CD4-positive, alpha-beta T cell treated with Interleukin-6 at 100 ng/mL for 8 hours (primary cell): Measurements from ENCODE around the gene HEATR5A.
"Not testable (repeated sequence)": the region's sequence is repeated elsewhere in the genome, so short reads cannot be mapped to it uniquely, and the experiment has no call there.

Experiments
- DNase-seq: peaks from one replicate; pipeline ENCODE4 v3.0.0-alpha.2; 2020; ENCODE audit warnings: mixed read lengths, low spot score

Gene HEATR5A

DNA sequence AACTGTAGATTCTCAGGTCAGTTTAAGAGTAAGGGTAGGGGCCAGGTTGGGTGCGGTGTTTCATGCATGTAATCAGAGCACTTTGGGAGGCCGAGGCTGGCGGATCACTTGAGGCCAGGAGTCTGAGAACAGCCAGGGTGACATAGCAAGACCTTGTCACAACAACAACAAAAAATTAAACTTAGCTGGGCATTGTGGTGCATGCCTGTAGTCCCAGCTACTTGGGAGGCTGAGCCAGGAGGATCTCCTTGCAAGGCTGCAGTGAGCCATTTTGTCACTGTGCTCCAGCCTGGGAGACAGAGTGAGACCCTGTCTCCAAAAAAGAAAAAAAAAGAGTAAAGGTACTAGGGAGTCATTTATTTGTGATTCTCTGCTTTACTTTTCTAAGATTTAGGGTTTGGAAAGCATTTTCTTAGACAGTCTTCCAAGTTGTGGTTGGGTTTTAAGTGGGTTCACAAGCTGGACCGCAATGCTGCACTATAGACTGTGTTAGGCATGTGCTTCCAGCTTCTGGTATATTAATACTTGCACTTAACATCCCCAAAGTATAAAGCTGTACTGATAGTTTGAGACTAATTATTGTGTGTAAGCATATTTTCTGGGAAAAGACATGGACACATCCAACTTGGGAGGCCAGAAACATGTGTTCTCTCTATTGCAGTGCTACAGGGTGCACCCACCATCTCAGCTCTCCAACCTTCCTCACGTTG, 163.7 kb downstream of the HEATR5A start:
- DNase-seq: no peak

DNA sequence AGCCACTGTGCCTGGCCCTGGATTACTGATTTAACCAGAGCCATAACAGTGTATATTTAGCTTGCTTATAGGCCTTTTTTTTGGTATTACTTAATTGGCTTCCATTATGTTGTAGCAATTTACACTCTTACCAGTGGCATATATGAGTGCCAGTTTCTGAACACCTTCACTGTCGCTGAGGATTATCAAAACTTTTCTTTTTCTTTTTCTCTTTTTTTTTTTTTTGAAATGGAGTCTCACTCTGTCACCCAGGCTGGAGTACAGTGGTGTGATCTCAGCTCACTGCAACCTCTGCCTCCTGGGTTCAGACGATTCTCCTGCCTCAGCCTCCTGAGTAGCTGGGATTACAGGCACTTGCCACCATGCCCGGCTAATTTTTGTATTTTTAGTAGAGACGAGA, 164.4 kb downstream of the HEATR5A start:
- DNase-seq: not testable (repeated sequence)

DNA sequence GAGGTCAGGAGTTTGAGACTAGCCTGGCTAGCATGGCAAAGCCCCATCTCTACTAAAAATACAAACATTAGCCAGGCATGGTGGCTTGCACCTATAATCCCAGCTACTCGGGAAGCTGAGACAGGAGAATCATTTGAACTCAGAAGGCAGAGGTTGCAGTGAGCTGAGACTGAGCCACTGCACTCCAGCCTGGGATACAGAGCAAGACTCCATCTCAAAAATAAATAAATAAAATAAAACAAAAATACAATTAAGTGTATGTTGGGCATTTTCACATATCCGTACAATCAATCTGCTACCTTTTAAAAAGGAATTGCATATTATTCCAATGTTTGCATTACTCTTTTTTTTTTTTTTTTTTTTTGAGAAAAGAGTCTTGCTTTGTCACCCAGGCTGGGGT, 165.1 kb downstream of the HEATR5A start:
- DNase-seq: no peak

DNA sequence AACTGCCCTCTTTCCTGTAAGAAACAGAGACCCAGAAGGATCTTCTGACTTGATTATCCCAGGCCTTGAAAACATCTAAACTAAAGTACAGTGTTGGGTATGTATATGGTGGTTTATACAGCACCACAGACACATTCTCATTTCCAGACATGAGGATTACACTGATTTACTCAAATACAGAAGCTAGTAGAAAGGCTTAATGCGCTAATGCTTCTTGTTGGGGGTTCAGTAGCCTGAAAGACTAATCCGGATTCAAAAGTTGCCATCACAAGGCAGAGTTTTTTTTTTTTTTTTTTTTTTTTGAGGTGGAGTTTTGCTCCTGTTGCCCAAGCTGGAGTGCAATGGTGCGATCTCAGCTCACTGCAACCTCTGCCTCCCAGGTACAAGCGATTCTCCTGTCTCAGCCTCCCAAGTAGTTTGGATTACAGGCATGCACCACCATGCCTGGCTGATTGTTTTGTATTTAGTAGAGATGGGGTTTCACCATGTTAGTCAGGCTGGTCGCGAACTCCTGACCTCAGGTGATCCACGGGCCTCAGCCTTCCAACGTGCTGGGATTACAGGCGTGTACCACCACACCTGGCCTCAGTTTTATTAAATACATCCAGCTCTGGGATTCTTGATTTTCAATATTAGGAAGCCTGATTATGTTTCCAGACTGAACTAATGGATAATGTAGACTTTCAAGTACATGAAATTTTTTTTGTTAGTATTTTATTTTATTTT, 166.4 kb downstream of the HEATR5A start:
- no peak for DNase-seq

DNA sequence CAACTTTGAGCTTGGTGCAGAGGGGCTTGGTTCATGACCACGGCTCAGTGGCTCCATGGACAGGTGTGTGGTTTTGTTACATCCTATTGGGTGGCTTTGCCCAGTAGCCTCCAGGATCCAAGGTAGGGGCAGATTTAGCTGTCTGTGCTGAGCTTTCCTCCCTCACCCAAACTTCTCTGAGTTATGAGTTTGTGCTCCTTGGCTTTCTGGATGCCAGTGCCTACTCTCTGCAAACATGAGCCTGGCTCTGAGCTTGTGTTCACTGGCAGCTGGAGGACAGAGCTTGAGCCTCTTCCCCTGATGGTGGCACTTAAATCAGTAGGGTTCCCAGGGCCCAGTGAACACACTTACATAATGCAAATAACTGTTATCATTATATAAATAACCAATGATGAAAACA, 167.5 kb downstream of the HEATR5A start:
- DNase-seq: no peak

DNA sequence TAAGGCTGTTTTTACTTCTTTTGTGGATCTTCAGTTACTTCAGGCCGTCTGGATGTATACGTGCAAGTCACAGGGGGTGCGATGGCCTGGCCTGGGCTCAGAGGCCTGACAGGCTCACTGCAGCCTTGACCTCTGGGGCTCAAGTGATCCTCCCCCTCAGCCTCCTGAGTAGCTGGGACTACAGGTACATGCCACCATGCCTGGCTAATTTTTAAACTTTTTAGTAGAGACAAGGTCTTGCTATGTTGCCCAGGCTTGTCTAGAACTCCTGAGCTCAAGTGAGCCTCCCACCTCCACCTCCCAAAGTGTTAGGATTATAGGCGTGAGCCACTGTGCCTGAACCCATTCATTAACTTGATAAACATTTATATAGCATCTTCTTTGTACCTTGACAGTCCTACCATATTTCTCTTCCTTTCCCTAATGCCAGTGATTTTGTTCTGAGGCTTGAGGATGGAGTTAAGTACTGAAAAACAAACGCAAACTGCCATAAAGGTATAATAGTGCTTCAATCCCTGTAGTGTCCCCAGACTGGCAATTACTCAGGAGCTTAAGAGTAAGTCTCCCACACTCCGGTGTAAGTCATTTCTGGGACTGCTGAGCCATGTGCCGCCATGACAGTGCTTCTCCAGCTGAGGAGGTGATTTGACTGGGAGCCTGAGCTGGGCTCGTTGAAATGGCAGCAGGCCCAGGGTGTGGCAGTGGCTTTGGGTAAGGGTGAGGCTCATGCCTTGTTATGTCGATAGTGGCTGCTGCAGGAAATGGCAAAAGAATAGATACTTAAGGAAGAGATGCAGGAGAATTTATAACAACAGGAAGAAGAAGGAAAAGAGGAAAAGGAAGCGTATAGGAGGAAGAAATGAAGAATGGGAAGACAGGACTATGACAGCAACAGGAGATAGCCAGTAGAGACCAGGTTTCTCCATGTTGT, 169.1 kb downstream of the HEATR5A start:
- DNase-seq: no peak

DNA sequence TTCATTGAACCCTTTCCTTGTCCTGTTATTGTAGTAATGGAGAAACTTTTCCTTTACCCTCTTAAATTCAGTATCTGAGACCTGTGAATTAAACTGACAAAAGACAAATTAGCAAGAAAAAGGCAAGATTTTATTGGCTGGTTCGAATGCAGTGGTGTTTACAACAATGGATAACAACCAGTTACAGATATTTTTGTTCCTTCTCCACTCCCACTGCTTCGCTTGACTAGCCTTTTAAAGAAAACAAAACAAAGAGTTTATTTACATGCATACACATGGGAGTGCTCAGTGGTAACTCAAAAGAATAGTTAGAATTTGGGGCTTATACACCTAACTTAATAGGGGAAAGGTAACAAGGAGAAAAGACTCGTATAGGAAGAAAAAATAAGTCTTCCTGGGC, 175.7 kb downstream of the HEATR5A start:
- DNase-seq: no peak

DNA sequence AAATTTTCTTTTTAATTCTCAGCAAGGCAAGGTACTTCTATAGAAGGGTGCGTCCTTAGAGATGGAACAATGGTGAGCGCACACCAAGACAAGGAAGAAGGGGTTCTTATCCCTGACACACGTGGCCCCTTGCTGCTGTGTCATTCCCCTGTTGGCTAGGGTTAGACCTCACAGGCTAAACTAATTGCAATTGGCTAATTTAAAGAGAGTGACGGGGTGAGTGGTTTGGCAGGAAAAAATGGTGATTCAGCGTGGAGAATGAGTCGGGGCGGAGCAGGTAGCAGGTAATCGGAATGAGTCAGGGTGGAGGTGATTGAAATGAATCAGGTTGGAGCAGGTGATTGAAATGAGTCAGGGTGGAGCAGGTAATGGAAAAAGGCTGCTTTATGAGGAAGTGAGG, 176.5 kb downstream of the HEATR5A start:
- no peak for DNase-seq

DNA sequence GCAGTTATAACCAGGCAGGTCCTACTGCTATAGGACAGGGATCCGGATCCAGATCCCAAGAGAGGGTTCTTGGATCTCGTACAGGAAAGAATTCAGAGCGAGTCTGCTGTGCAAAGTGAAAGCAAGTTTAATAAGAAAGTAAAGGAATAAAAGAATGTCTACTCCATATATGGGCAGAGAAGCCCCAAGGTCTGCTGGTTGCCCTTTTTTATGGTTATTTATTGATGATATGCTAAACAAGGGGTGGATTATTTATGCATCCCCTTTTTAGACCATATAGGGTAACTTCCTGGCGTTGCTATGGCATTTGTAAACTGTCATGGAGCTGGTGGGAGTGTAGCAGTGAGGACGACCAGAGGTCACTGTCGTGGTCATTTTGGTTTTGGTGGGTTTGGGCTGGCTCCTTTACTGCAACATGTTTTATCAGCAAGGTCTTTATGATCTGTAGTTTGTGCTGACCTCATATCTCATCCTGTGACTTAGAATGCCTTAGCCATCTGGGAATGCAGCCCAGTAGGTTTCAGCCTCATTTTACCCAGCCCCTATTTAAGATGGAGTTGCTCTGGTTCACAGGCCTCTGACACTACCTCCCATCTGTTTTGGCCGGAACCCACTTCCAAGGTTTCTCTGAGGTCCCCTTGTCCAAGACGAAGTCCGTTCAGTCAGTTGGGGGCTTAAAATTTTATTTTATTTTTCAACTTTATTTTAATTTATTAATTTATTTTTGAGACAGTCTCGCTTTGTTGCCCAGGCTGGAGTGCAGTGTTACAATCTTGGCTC, 178.0 kb downstream of the HEATR5A start:
- not testable (repeated sequence) for DNase-seq
